ENCODE measurements around the gene SOCS4. TPM values are rescaled to one million over a fixed set of nuclear protein-coding genes. Genes with fewer than 3 reads are reported as not detected.
A peak's percentile ranks its signal among the peaks of the same experiment; 100 is the strongest.

SOCS4 gene, protein sequence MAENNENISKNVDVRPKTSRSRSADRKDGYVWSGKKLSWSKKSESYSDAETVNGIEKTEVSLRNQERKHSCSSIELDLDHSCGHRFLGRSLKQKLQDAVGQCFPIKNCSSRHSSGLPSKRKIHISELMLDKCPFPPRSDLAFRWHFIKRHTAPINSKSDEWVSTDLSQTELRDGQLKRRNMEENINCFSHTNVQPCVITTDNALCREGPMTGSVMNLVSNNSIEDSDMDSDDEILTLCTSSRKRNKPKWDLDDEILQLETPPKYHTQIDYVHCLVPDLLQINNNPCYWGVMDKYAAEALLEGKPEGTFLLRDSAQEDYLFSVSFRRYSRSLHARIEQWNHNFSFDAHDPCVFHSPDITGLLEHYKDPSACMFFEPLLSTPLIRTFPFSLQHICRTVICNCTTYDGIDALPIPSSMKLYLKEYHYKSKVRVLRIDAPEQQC
- total RNA-seq = 10 to 100 TPM; 25.4 to 45.0 (median 37.9) TPM

DNA sequence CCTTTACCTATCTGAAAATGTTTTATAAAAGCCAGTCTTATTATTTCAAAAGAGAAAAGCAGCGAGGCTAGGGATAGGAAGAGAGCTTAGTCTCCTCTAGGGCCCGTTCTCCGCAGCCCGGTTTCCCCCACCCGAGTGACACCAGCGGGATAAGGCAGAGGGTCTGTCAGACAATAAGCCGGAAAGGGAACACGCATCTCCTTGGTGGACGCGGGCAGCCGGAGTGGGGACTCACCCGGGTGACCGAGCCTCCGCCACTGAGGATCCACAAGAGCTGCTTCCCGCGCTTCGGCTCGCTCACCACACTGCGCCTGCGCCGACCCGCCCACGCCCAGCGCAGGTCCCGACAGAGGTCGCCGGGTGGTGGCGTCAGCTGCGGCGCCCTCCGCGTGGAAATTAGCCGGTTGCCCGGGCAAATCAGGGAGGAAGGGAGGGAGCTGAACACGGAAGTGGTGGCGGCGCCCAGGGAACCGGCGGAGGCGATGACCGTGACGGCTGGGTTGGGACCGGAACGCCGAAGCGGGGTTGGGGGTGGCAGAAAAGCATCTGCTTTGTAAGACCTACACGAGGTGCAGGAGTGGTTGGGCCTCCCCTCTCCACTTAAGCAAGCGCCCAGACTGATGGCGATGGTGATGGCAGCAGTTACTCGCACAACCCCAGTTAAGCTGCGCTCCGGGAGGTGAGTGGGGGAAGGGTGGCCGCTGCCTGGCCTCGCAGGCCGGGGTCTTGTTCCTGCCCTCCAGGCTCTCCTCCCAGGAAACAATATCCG, at the start of gene SOCS4, which contains the start of gene WDHD1:
SOCS4 (plus strand) TSS at position 444 of the 769 bp plus-strand sequence. CDS start 15,806 bp downstream, outside the sequence.
WDHD1 (minus strand) TSS at position 307 of the 769 bp plus-strand sequence. CDS start 312 bp downstream, outside the sequence.
- Histone ChIP-seq H3K27me3 (no peaks in the 10 kb centered on the region), H3K27ac (peak within 1 kb of the TSS; percentile 66 to 92 (median 90)), H3K9me3 (no peaks in the 10 kb centered on the region), H3K4me1 (peaks cover 12 to 45% (median 17%) of the 10 kb centered on the region in 3 donors), H3K4me3 (peak within 1 kb of the TSS; percentile 65 to 70), H3K36me3 (no peaks in the 10 kb centered on the region)
- 0 to 7% methylated on average over 3 to 8 of the region's 56 CpGs for WGBS, 2 donors (ENCODE audit: low coverage in 1 of 2)
- peak; percentile 100 for ATAC-seq
- TF ChIP-seq POLR2A (IDR thresholded peaks at IDR 0.05) (peak; percentile 58 to 69), EP300 (IDR thresholded peaks at IDR 0.05) (no peak), POLR2AphosphoS5 (IDR thresholded peaks at IDR 0.05) (peak; percentile 83)
- TF ChIP-seq, protein P1, sequence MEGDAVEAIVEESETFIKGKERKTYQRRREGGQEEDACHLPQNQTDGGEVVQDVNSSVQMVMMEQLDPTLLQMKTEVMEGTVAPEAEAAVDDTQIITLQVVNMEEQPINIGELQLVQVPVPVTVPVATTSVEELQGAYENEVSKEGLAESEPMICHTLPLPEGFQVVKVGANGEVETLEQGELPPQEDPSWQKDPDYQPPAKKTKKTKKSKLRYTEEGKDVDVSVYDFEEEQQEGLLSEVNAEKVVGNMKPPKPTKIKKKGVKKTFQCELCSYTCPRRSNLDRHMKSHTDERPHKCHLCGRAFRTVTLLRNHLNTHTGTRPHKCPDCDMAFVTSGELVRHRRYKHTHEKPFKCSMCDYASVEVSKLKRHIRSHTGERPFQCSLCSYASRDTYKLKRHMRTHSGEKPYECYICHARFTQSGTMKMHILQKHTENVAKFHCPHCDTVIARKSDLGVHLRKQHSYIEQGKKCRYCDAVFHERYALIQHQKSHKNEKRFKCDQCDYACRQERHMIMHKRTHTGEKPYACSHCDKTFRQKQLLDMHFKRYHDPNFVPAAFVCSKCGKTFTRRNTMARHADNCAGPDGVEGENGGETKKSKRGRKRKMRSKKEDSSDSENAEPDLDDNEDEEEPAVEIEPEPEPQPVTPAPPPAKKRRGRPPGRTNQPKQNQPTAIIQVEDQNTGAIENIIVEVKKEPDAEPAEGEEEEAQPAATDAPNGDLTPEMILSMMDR (IDR thresholded peaks at IDR 0.05) = peak in 3 of 4 experiments; percentile 20 to 48 (median 32)

GRCh38 chr14:54979039-54979438, 48.0 kb upstream of the SOCS4 start:
- Histone ChIP-seq H3K27ac (no peak overlapping the region), H3K36me3 (peaks cover 0 to 1% of the 10 kb centered on the region in 2 donors), H3K4me1 (no peaks in the 10 kb centered on the region), H3K27me3 (no peaks in the 10 kb centered on the region), H3K9me3 (no peaks in the 10 kb centered on the region), H3K4me3 (no peak overlapping the region)
- ATAC-seq = no peak
- TF ChIP-seq EP300 (IDR thresholded peaks at IDR 0.05) = no peak
- no peak for TF ChIP-seq POLR2AphosphoS5 (IDR thresholded peaks at IDR 0.05)
- TF ChIP-seq, protein P1 (IDR thresholded peaks at IDR 0.05) = no peak
- TF ChIP-seq POLR2A (IDR thresholded peaks at IDR 0.05) = no peak
- WGBS, 2 donors (ENCODE audit: low coverage in 1 of 2) = 67 to 100% methylated on average over 1 to 3 of the region's 3 CpGs

GRCh38 chr14:54981698-54982097, 45.3 kb upstream of the SOCS4 start:
- Histone ChIP-seq H3K36me3 (peaks cover 0 to 7% of the 10 kb centered on the region in 2 donors), H3K9me3 (no peaks in the 10 kb centered on the region), H3K4me3 (no peak overlapping the region), H3K27ac (no peak overlapping the region), H3K4me1 (no peaks in the 10 kb centered on the region), H3K27me3 (no peaks in the 10 kb centered on the region)
- WGBS, 2 donors (ENCODE audit: low coverage in 1 of 2) = 67 to 83% methylated on average over 2 to 6 of the region's 6 CpGs
- no peak for TF ChIP-seq EP300 (IDR thresholded peaks at IDR 0.05)
- no peak for ATAC-seq

GRCh38 chr14:54985156-54985555, 41.9 kb upstream of the SOCS4 start:
- peaks cover 0 to 7% of the 10 kb centered on the region in 2 donors for H3K36me3 ChIP-seq
- H3K27me3 ChIP-seq = no peaks in the 10 kb centered on the region
- TF ChIP-seq POLR2AphosphoS5 (IDR thresholded peaks at IDR 0.05) = no peak
- TF ChIP-seq, protein P1 (IDR thresholded peaks at IDR 0.05) = no peak
- no peak for TF ChIP-seq POLR2A (IDR thresholded peaks at IDR 0.05)
- no peak for TF ChIP-seq EP300 (IDR thresholded peaks at IDR 0.05)
- no peak overlapping the region for H3K27ac ChIP-seq
- no peak overlapping the region for H3K4me3 ChIP-seq
- WGBS, 2 donors (ENCODE audit: low coverage in 1 of 2) = 91 to 100% methylated on average over 3 to 4 of the region's 4 CpGs
- ATAC-seq = no peak
- no peaks in the 10 kb centered on the region for H3K4me1 ChIP-seq
- no peaks in the 10 kb centered on the region for H3K9me3 ChIP-seq

DNA sequence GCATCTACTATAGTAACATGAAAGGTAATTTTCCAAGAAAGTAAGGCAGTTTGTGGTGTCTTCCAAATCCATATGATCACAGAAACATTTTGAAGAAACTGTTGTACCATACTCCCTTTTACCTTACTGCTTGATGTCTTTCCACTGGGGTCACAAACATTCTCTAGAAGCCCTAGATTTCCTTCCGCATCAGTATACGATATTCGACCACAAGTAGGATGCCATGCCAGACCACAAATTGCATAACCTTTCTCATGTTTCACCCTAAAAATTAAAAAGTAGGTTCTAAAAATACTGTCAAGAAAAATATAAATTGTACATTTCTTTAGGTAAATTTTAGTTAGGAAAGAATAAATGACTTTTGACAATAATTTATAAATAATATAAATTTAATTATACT, 26.7 kb upstream of the SOCS4 start:
- H3K4me1 ChIP-seq = no peaks in the 10 kb centered on the region
- no peak overlapping the region for H3K4me3 ChIP-seq
- no peak for ATAC-seq
- H3K27me3 ChIP-seq = no peaks in the 10 kb centered on the region
- no peak overlapping the region for H3K27ac ChIP-seq
- 94% methylated on average over 3 of the region's 3 CpGs; no CpG with 5 or more reads in 1 of the 2 donors for WGBS, 2 donors (ENCODE audit: low coverage in 1 of 2)
- peaks cover 0 to 26% of the 10 kb centered on the region in 2 donors for H3K36me3 ChIP-seq
- no peaks in the 10 kb centered on the region for H3K9me3 ChIP-seq
- no peak for TF ChIP-seq EP300 (IDR thresholded peaks at IDR 0.05)
- no peak for TF ChIP-seq POLR2A (IDR thresholded peaks at IDR 0.05)
- TF ChIP-seq POLR2AphosphoS5 (IDR thresholded peaks at IDR 0.05) = no peak
- TF ChIP-seq, protein P1 (IDR thresholded peaks at IDR 0.05) = no peak
